Neural cell (in vitro differentiated cells): ENCODE data around the gene STX17. TPM values are rescaled to one million over a fixed set of nuclear protein-coding genes. Genes with fewer than 3 reads are reported as not detected.

Experiments
- H2AFZ ChIP-seq: fragments of 200-600, 300-800 bp; sonication (generic), shearing (Covaris generic); 2 replicates; pipeline ENCODE4 v1.6.0; 2014; ENCODE audit warnings: low read depth, mild to moderate bottlenecking, antibody characterized with exemption, low read length, moderate library complexity
- H3F3A ChIP-seq: fragments of 200-600 bp; shearing (Covaris generic); 2 replicates; pipeline ENCODE4 v1.6.1; 2016; ENCODE audit warnings: mild to moderate bottlenecking, moderate library complexity, mixed read lengths, antibody characterized with exemption, low read length; ENCODE audit not compliant: insufficient read depth, poor library complexity, severe bottlenecking
- H3K27ac ChIP-seq: fragments of 200-600, 300-800 bp; sonication (generic), shearing (Covaris generic); 2 replicates; pipeline ENCODE4 v1.5.1; 2014; ENCODE audit warnings: mild to moderate bottlenecking, low read length, moderate library complexity
- H3K27me3 ChIP-seq: fragments of 300-800, 200-600 bp; sonication (generic), shearing (Covaris generic); 2 replicates; pipeline ENCODE4 v1.6.0; 2014; ENCODE audit warnings: mild to moderate bottlenecking, low read depth, low read length, moderate library complexity; ENCODE audit not compliant: insufficient read depth
- H3K36me3 ChIP-seq: fragments of 300-800, 200-600 bp; sonication (generic), shearing (Covaris generic); 2 replicates; pipeline ENCODE4 v1.5.1; 2014; ENCODE audit warnings: mild to moderate bottlenecking, antibody characterized with exemption, low read length, moderate library complexity; ENCODE audit not compliant: insufficient read depth
- H3K4me2 ChIP-seq: fragments of 300-800, 200-600 bp; sonication (generic), shearing (Covaris generic); 2 replicates; pipeline ENCODE4 v1.6.0; 2014; ENCODE audit warnings: mild to moderate bottlenecking, low read length
- H3K4me3 ChIP-seq: fragments of 300-800, 200-600 bp; sonication (generic), shearing (Covaris generic); 2 replicates; pipeline ENCODE4 v1.5.1; 2014; ENCODE audit warnings: mild to moderate bottlenecking, low read length, moderate library complexity
- H3K79me2 ChIP-seq: fragments of 200-600 bp; shearing (Covaris generic); replicated peaks from 2 replicates; pipeline ENCODE4 v1.6.0; 2014; ENCODE audit warnings: mild to moderate bottlenecking, low read length, moderate library complexity; ENCODE audit not compliant: insufficient read depth
- H3K9ac ChIP-seq: fragments of 300-800, 200-600 bp; sonication (generic), shearing (Covaris generic); 2 replicates; pipeline ENCODE4 v1.6.1; 2016; ENCODE audit warnings: mild to moderate bottlenecking, low read length, mixed read lengths
- H3K9me2 ChIP-seq: fragments of 200-600 bp; shearing (Covaris generic); 2 replicates; pipeline ENCODE4 v1.6.1; 2016; ENCODE audit warnings: mild to moderate bottlenecking, low read length, mixed read lengths; ENCODE audit not compliant: insufficient read depth
- H3K9me3 ChIP-seq: fragments of 200-600, 300-800 bp; sonication (generic), shearing (Covaris generic); 2 replicates; pipeline ENCODE4 v1.6.1; 2016; ENCODE audit warnings: mild to moderate bottlenecking, mixed run types, low read length, moderate library complexity, mixed read lengths
- H4K20me1 ChIP-seq: fragments of 200-600 bp; shearing (Covaris generic); 2 replicates; pipeline ENCODE4 v1.6.1; 2016; ENCODE audit warnings: mild to moderate bottlenecking, mixed run types; ENCODE audit not compliant: insufficient read depth
- CTCF ChIP-seq: fragments of 450-650 bp; IDR thresholded peaks from 2 replicates; pipeline ENCODE4 v1.5.1; 2014; ENCODE audit warnings: antibody characterized with exemption, mild to moderate bottlenecking, moderate library complexity; ENCODE audit not compliant: poor library complexity, severe bottlenecking
- EZH2 ChIP-seq: fragments of 200-600, 300-800 bp; shearing (Covaris generic), sonication (generic); IDR thresholded peaks from 2 replicates; pipeline ENCODE4 v1.6.1; 2014; ENCODE audit warnings: antibody characterized with exemption, low read length, borderline replicate concordance, mild to moderate bottlenecking; ENCODE audit not compliant: insufficient read depth, poor library complexity, severe bottlenecking
- MXI1 ChIP-seq: fragments of 450-650 bp; conservative IDR thresholded peaks from 2 replicates; pipeline ENCODE4 v1.6.1; 2014; ENCODE audit warnings: antibody characterized with exemption, mild to moderate bottlenecking; ENCODE audit not compliant: poor library complexity, severe bottlenecking
- POLR2AphosphoS5 ChIP-seq: IDR thresholded peaks from 2 replicates; pipeline ENCODE4 v1.6.1; 2012
- RAD21 ChIP-seq: fragments of 450-650 bp; conservative IDR thresholded peaks from 2 replicates; pipeline ENCODE4 v1.6.1; 2014; ENCODE audit warnings: antibody characterized with exemption, mild to moderate bottlenecking, moderate library complexity
- REST ChIP-seq: IDR thresholded peaks from 2 replicates; pipeline ENCODE4 v1.6.1; 2012; ENCODE audit warnings: borderline replicate concordance
- SMC3 ChIP-seq: fragments of 450-650 bp; conservative IDR thresholded peaks from 2 replicates; pipeline ENCODE4 v1.6.1; 2014; ENCODE audit warnings: antibody characterized with exemption, mild to moderate bottlenecking, moderate library complexity; ENCODE audit not compliant: poor library complexity
- TAF1 ChIP-seq: IDR thresholded peaks from 2 replicates; pipeline ENCODE4 v1.6.1; 2012; ENCODE audit warnings: low read depth
- polyA plus RNA-seq: library from polyadenylated mRNA; depleted of rRNA; stranded (reverse); fragments of >200 nt; gene quantifications from 2 replicates; pipeline ENCODE4 v1.2.3, GENCODE V29; 2014

Gene STX17
- polyA plus RNA-seq, 1 donor from 2014 or later: 3.3 TPM

- H3F3A ChIP-seq: no peaks in the 10 kb centered on the region
- no peak overlapping the region for H3K27ac ChIP-seq
- no peak overlapping the region for H3K9ac ChIP-seq
- H3K79me2 ChIP-seq: no peaks in the 10 kb centered on the region
- H3K9me2 ChIP-seq: no peaks in the 10 kb centered on the region
- TF ChIP-seq EZH2: no peak
- H3K9me3 ChIP-seq: no peaks in the 10 kb centered on the region
- no peaks in the 10 kb centered on the region for H3K27me3 ChIP-seq
- no peaks in the 10 kb centered on the region for H4K20me1 ChIP-seq
- H3K36me3 ChIP-seq: no peaks in the 10 kb centered on the region
- no peak overlapping the region for H2AFZ ChIP-seq
- no peak overlapping the region for H3K4me2 ChIP-seq
- H3K4me3 ChIP-seq: no peak overlapping the region
Observed at GRCh38 chr9:100014846-100015245, 108.4 kb downstream of the STX17 start.

GRCh38 chr9:100019541-100019940 is 113.1 kb downstream of the STX17 start:
- H3K36me3 ChIP-seq: no peaks in the 10 kb centered on the region
- H4K20me1 ChIP-seq: no peaks in the 10 kb centered on the region
- H2AFZ ChIP-seq: no peak overlapping the region

More at GRCh38 chr9:100019541-100019940, 113.1 kb downstream of the STX17 start:
- Histone ChIP-seq H3K4me2 (no peak overlapping the region), H3K79me2 (no peaks in the 10 kb centered on the region), H3F3A (no peaks in the 10 kb centered on the region), H3K4me3 (no peak overlapping the region), H3K9me2 (no peaks in the 10 kb centered on the region), H3K9ac (no peak overlapping the region), H3K27ac (no peak overlapping the region), H3K27me3 (no peaks in the 10 kb centered on the region), H3K9me3 (no peaks in the 10 kb centered on the region)
- TF ChIP-seq TAF1 (no peak), REST (no peak), SMC3 (no peak), MXI1 (no peak), RAD21 (no peak), EZH2 (no peak), POLR2AphosphoS5 (no peak), CTCF (no peak)

Other genes with a start within 250 kb of the STX17 start
- 2.7 and 3.3 TPM in 2 replicates for gene NR4A3, start 84.8 kb upstream of the STX17 start, polyA plus RNA-seq
- gene ERP44, start 192.3 kb downstream of the STX17 start, polyA plus RNA-seq: 27.6 and 30.6 TPM in 2 replicates
- gene INVS, start 192.6 kb downstream of the STX17 start, polyA plus RNA-seq: 11.3 and 12.3 TPM in 2 replicates